Activated CD4-positive, alpha-beta T cell treated with anti-CD3 and anti-CD28 coated beads for 48 hours (primary cell): ENCODE data around the gene ZNF324.
"Not testable (repeated sequence)": the region's sequence is repeated elsewhere in the genome, so short reads cannot be mapped to it uniquely, and the experiment has no call there.

ENCODE experiments used
- DNase-seq: peaks from one replicate; pipeline ENCODE4 v3.0.0-alpha.2; 2020

The ZNF324 gene

DNA sequence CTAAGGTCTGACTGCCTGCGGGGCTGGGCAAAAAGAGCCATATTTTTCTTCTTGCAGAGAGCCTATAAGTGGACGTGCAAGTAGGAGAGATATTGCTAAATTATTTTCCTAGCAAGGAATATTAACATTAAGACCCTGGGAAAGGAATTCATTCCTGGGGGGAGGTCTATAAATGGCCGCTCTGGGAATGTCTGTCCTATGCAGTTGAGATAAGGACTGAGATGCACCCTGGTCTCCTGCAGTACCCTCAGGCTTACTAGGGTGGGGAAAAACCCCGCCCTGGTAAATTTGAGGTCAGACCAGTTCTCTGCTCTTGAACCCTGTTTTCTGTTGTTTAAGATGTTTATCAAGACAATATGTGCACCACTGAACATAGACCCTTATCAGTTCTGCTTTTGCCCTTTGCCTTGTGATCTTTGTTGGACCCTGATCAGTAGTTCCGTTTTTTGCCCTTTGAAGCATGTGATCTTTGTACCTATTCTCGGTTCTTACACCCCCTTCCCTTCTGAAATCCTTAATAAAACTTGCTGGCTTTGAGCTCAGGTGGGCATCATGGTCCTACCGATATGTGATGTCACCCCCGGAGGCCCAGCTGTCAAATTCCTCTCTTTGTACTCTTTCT lies 40.8 kb downstream of the ZNF324 start:
- DNase-seq: not testable (repeated sequence)

GRCh38 chr19:58509731-58510083 lies 42.8 kb downstream of the ZNF324 start:
- no peak for DNase-seq

GRCh38 chr19:58510084-58510862 lies 43.4 kb downstream of the ZNF324 start:
- no peak for DNase-seq

DNA sequence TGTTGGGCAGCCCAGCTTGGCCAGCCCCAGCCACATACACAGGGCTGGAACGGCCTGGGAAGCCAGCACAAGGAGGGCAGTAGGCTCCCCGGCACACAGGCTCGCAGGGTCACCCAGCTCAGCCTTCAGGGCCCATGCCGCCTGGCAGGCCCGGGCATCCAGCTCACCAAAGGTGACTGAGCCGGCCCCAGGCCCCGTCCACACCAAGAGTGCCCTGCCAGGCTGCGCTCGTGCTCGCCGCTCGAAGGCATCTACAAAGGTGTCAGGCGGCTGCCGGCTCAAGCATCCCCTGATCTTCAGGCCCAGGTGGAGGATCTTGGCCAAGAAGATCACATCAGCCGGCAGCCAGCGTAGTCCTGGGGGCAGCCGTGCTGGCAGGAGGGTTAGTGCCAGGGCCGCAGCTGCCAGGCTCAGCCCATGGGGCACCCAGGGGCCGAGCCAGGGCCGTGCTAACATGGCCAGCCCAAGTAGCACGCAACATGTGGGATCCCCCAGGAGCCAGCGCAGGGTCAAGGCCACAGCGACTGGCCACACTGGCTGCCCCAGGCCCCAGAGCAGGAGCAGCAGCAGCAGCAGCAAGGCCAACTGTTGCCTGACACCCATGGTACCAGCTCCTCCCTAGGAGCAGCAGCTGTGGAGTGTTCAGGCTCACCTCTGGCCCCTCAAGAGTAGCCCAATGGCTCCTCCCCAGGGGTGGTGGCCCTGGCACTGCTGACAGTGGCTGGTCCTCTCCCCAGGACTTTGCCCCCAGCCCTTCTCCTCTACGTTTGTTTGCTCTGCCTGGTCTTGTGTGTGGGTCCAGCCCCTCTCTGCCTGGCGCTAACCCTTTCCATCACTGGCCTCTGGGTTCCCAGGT lies 44.7 kb downstream of the ZNF324 start, which contains the start of gene SLC27A5:
Gene SLC27A5 (minus strand): TSS at position 640 of the 856 bp plus-strand sequence. CDS start 37 bp downstream, at position 603.
- DNase-seq: no peak

GRCh38 chr19:58513213-58513693 lies 46.4 kb downstream of the ZNF324 start:
- no peak for DNase-seq

GRCh38 chr19:58513694-58514563 lies 47.0 kb downstream of the ZNF324 start:
- peak; percentile 98 for DNase-seq

DNA sequence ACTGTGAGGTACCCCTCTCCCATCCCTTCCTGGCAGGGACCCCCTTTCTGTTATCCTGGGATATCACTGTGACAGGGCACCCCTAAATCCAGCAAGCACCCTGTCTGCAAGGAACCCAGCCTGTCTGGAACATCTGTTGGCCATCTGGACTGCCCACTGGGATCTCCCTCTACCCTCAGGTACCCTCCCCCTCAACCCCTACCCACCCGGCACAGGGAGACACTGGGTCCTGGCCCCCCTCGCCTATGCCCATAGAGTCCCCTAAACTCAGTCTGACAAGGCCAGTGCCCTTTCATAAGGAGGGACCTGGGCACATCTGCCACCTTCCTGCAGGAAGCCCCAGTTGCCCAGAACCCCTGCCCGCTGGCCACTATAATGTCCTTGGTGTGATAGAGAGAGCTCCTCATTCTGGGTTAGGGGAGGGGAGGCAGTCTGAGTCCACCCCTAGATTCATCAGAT lies 47.7 kb downstream of the ZNF324 start:
- no peak for DNase-seq

DNA sequence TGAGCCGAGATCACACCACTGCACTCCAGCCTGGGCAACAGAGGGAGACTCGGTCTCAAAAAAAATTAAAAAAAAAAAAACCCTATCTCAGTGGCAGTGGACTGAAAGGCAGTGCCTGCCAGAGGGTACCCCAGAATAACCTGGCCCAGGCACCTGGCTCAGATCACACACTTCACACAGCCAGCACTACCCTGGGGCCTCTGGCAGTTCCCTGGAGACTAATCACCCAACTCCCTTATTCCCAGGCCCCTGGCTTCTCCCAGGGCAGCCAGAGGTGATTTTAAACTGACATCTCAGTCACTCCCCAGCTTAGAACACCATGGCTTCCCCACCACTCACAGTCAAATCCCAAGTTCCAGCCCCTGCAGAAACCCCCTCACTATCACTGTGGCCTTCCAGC lies 48.4 kb downstream of the ZNF324 start:
- no peak for DNase-seq

DNA sequence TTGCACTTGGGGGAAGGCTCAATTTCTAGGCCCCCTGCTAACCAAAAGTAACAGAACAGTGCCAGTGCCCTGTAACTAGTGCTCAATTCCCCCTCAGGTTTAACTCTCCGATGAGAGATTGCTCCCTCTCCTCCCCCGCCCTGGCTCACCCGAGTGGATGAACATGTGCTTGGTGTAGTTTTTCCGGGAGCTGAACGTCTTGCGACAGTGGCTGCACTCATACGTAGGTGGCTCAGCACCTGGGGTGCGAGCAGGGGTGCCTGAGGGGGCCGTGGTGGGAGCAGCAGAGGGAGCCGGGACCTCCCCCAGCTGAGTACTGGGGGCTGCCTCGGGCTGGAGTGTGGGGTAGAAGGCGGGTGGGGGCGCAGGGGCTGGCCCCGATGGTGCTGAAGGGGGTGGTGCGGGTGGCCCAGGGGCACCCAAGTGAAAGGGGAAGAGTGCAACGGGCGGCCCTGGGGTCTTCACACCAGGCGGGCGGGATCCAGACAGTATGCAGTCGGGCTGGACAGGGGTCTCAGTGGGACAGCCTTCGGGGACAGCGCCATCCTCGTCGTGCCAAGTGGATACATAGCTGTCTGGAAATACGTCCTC lies 49.5 kb downstream of the ZNF324 start:
- DNase-seq: no peak

DNA sequence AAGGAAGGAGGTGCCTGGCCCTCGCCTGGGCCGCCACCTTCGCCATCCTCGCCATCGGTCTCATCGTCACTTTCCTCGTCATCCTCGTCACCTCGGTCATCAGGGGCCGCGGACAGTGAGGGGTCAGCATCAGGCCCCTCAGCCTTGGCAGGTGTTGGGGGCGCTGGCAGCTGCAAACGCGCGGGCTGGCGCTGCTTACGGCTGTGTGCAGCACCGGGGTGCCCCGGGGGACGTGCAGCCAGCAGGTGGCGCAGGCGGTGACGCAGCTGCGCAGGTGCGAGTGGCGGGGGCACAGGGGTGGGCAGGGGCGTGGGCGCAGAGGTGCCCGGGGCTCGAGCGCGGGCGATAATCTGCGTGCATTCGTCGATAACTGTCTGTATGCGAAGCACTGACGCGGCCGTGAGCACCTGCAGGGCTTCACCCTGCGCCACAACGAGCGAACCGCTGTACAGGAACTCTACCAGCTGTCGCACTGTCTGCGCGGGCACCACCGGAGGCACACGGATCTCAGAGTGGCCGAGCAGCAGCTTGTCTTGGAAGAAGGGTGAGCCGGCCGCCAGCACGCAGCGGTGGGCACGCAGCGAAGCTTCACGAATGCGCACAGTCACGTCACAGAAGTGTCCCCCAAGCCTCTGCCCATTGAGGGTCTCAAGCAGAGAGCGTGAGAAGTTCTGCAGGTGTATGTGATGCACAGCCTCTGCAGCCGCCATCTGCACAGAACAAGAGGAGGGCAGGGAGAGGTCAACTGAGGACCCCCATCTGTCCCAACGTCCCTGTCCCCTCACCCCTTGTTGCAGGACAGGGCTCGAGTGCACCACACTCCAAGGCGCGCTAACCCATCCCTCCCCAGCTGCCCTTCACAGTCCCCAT lies 50.3 kb downstream of the ZNF324 start:
- no peak for DNase-seq

- no peak for DNase-seq
Measured at GRCh38 chr19:58518256-58519086, 51.6 kb downstream of the ZNF324 start.

DNA sequence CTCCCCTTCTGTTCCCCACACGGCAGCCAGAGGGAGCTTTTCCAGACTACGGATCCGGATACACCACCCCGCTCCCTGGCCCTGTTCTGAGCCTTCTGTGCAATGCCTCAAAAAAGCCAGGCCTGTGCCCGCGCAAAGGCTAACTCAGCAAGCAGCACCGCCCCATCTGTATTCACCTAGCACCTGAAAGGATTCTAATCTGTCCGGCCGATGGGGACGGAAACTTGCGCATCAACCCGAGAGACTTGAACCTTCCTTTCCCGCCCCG lies 52.1 kb downstream of the ZNF324 start:
- peak; percentile 71 for DNase-seq

DNA sequence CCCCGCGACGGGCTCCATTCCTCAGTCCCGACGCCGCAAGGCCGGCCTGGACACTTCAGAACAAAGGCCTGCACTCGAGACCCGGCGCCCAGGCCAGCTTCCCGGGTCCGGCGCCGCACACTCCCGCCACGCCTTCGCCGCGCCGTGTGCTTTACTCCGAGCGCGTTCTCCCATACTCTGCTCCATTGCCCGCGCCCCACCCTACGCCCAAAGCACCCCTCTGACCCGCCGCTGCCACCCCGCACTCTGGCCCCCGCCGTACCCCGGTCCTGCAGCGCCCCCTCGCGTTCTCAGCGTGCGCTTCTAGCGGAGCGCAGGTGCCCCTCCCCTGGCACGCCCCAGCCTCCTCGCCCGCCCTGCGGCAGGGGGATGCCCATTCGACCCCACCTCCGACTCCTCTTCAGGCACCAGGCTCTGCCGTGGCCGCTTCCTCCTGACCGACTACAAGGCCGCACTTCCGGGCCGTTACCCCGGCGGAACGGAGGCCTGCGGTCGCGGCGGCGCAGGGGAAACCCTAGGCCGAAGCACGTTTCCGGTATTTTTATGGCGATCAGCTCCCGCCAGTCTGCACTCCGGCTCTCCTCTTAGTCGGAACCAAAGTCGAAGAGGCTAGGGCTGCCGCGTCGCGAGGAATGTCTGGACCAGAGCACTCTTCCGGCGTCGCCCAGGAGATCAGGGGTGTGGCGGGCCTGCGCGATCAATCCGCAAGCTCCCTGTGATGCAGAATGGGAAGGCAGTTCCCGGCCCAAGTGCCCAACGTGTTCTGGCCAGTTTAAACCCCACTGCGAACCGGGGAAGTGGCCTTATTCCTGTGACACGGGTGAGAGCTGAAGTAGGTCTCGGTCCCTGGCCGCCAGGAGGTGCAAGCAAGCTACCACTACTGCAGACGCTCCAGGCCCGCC lies 52.7 kb downstream of the ZNF324 start, which contains the start of gene ZBTB45:
Gene ZBTB45 (minus strand): TSS at position 456 of the 902 bp plus-strand sequence. CDS start 2,137 bp downstream, outside the sequence.
- DNase-seq: peak; percentile 94

GRCh38 chr19:58520257-58520599 lies 53.3 kb downstream of the ZNF324 start:
- no peak for DNase-seq

DNA sequence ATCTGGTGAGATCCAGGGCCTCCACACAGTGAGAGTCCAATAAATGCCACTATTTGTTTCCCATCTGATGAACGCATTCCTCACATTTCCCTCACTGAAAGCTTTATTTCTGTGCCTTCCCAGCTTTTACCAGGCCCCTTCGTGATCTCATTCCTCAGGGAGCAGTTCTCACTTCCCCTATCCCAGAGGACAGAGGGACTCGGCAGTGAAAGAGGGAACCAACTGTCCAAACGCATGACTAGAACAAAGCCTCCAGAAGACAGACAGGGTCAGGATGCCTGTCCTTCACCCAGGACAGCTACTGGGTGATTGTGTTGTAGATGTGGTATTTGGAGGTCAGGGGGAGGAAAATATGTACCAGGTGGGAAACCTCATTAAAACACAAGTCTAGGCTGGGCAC lies 54.8 kb downstream of the ZNF324 start:
- DNase-seq: no peak

DNA sequence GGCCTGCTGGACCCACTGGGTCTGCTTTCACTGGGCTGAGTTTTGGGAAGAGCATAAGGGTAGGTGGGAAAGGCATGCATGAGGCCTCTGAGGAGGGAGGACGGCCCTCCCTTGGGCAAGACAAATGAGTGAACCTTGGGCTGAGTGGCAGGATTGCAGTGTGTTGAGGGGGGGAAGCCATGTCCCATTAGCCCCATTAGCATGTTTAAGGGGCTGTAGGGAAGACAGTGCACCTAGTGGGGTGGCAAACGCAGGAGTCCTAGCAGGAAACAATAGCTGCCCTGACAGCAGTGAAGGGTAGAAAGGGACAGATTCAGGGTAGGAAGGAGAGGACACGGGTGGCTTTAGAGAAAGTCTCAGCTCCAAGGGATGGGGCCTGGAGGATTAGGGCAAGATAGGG lies 55.8 kb downstream of the ZNF324 start:
- no peak for DNase-seq
